GM19035 (cell line): ENCODE results near the gene OR8S1.
"Not testable (repeated sequence)": the region's sequence is repeated elsewhere in the genome, so short reads cannot be mapped to it uniquely, and the experiment has no call there.

Experiments used
- ATAC-seq: cut with Tn5 transposase; IDR thresholded peaks from one replicate; pipeline ENCODE4 v1.9.1; 2021; ENCODE audit not compliant: unreplicated experiment

OR8S1 gene

GRCh38 chr12:48553666-48554343 lies 28.4 kb downstream of the OR8S1 start:
- ATAC-seq: not testable (repeated sequence)

GRCh38 chr12:48556631-48557030 lies 31.2 kb downstream of the OR8S1 start:
- no peak for ATAC-seq

- ATAC-seq: no peak
Observed at GRCh38 chr12:48557919-48558318, 32.5 kb downstream of the OR8S1 start.

- ATAC-seq: no peak
Observed at GRCh38 chr12:48567731-48568130, 42.3 kb downstream of the OR8S1 start.

- ATAC-seq: no peak
Observed at GRCh38 chr12:48569946-48570345, 44.5 kb downstream of the OR8S1 start, which contains the start of gene LALBA. Gene LALBA (minus strand): TSS chr12:48570046. CDS start chr12:48570020, 26 bp downstream.

- no peak for ATAC-seq
Observed at GRCh38 chr12:48572326-48572725, 46.9 kb downstream of the OR8S1 start.
